ENCODE measurements around the gene LIF. TPM values are rescaled to one million over a fixed set of nuclear protein-coding genes. Genes with fewer than 3 reads are reported as not detected.

Gene LIF
- total RNA-seq, 1 experiment from 2014 or later, result 75.4 TPM

GRCh38 chr22:30214703-30215407 lies 31.7 kb downstream of the LIF start:
- no peaks in the 10 kb centered on the region for H3K36me3 ChIP-seq (ENCODE audit: control insufficient read depth in 1 of 2, insufficient read depth in 2 of 2, low read length in 2 of 2)
- no peak overlapping the region; the same call in 1 of the 2 replicates for H3K4me2 ChIP-seq (ENCODE audit: low read length)
- intact Hi-C loops (cut with micrococcal nuclease), result no loop called here
- no peak overlapping the region for H3K4me3 ChIP-seq (replicated peaks in 1 of 2; ENCODE audit: low read depth in 1 of 2, low read length in 2 of 2)
- no peaks in the 10 kb centered on the region for H3K9me2 ChIP-seq (ENCODE audit: insufficient read depth)
- H3K79me2 ChIP-seq (ENCODE audit: insufficient read depth, low read length), result no peaks in the 10 kb centered on the region
- POLR2A ChIA-PET, result interaction anchor here (1.0 to 2.0 kb wide), 4 partner anchors 9 to 46 kb away, joined by 3 to 9 read pairs (median 6); no protein-coding TSS in a partner anchor
- peaks cover 50 to 91% of the 10 kb centered on the region in 2 experiments for H3K4me1 ChIP-seq (ENCODE audit: control insufficient read depth in 1 of 2, insufficient read depth in 2 of 2, low read length in 2 of 2)
- no peak for TF ChIP-seq CEBPB (IDR thresholded peaks at IDR 0.05; ENCODE audit: low read depth)
- TF ChIP-seq CBX3 (IDR thresholded peaks at IDR 0.05; ENCODE audit: low read depth), result no peak
- no peak for TF ChIP-seq RAD21 (IDR thresholded peaks at IDR 0.05; ENCODE audit: low read depth)
- TF ChIP-seq EGR1 (IDR thresholded peaks at IDR 0.05; ENCODE audit: low read depth), result no peak
- TF ChIP-seq EZH2 (IDR thresholded peaks at IDR 0.05), result no peak
- TF ChIP-seq SIN3A (IDR thresholded peaks at IDR 0.05; ENCODE audit: low read depth), result no peak
- no peak for TF ChIP-seq POLR2A (IDR thresholded peaks at IDR 0.05; ENCODE audit: borderline replicate concordance, extremely low read depth, insufficient read depth, insufficient read length)
- no peak for TF ChIP-seq SRF (IDR thresholded peaks at IDR 0.05; ENCODE audit: low read depth)
- TF ChIP-seq JUND (IDR thresholded peaks at IDR 0.05), result no peak
- TF ChIP-seq EZH2phosphoT487 (IDR thresholded peaks at IDR 0.05; ENCODE audit: borderline replicate concordance), result no peak
- TF ChIP-seq CTCF (IDR thresholded peaks at IDR 0.05 in 2 of 3, conservative IDR thresholded peaks at IDR 0.05 in 1 of 3; ENCODE audit: borderline replicate concordance in 1 of 3, insufficient read depth in 1 of 3, low read depth in 2 of 3, low read length in 2 of 3), result no peak
- no peak for TF ChIP-seq YY1 (IDR thresholded peaks at IDR 0.05; ENCODE audit: extremely low read depth, insufficient replicate concordance, low read depth, low read length)
- no peak for TF ChIP-seq ZNF274 (IDR thresholded peaks at IDR 0.05; ENCODE audit: low read depth, low read length)
- no peak for TF ChIP-seq REST (IDR thresholded peaks at IDR 0.05; ENCODE audit: low read depth)
- no peak for TF ChIP-seq ZBTB33 (IDR thresholded peaks at IDR 0.05; ENCODE audit: extremely low read depth, insufficient replicate concordance, low read length)
- TF ChIP-seq, protein P1, sequence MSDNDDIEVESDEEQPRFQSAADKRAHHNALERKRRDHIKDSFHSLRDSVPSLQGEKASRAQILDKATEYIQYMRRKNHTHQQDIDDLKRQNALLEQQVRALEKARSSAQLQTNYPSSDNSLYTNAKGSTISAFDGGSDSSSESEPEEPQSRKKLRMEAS (IDR thresholded peaks at IDR 0.05), result no peak
- DNase-seq (ENCODE audit: low read depth, low spot score) (no peak), ATAC-seq (no peak)
- H3K27ac ChIP-seq (ENCODE audit: low read depth, low read length), result peak overlapping the region; percentile 23; the same call in 1 of the 2 replicates
- H3K27me3 ChIP-seq (ENCODE audit: insufficient read depth, low read length), result no peaks in the 10 kb centered on the region
- H2AFZ ChIP-seq (ENCODE audit: low read depth, low read length, poor library complexity, severe bottlenecking), result peak overlapping the region; percentile 50
- H4K20me1 ChIP-seq (ENCODE audit: insufficient read depth), result no peaks in the 10 kb centered on the region
- CTCF ChIA-PET, result interaction anchor here (1.0 kb wide), 1 partner anchor 8 kb away, joined by 3 read pairs; no protein-coding TSS in a partner anchor
- no peaks in the 10 kb centered on the region for H3K9me3 ChIP-seq (ENCODE audit: control insufficient read depth in 1 of 2, insufficient read depth in 1 of 2, low read depth in 1 of 2, low read length in 2 of 2)
- no TSS peak for BruUV-seq (replicated peaks)
- RAD21 ChIA-PET (ENCODE audit: low non-redundant PET in 1 of 2, low total read pairs in 2 of 2, uncharacterized antibody in 2 of 2, unreplicated experiment in 2 of 2), result no interaction called here
- H3K9ac ChIP-seq (ENCODE audit: low read length), result peak overlapping the region; percentile 33; the same call in 1 of the 2 replicates
